Measurements from ENCODE around the gene IDH3A. TPM values are rescaled to one million over a fixed set of nuclear protein-coding genes. Genes with fewer than 3 reads are reported as not detected.

IDH3A gene
- 100 to 1,000 TPM; 149 to 150 TPM for total RNA-seq

DNA sequence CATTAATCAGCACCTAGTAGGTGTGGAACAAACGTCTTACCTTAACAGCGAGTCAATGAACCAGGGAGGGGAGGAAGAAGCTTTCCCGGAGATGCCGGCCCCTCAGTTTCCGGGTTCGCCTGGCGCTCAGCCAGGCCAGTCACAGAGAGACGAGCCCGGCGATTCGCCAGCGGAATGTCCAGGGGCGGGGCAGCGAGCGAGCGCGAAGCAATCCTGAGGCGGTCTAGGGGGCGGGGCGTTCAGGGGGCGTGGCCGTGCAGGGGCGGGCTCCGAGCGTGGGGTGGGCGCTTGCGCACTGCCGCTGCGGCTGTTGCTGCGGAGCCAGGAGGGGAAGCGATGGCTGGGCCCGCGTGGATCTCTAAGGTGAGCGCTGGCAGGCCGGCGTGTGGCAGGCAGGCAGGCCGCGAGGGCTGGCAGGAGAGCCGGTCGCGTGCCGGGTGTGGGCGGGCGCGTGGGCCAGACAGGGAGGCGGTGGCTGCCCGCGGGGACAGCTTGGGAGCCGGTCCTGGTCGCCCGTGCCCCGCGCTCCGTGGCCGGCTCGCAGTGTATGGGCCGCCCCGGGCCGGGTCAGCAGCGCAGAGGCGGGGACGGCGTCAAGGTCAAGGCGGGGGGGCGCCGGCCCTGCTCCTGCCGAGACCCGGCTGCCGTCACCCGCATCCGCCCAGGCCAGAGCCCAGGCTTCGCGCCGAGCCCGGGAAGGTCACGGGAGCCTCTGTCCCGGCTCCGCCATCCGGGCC is at the start of gene IDH3A:
IDH3A (plus strand) TSS at position 295 of the 737 bp plus-strand sequence; CDS start at position 337, 42 bp downstream.
- Mint-ChIP-seq H3K4me1 (peaks cover 47% of the 10 kb centered on the region), H3K4me3 (peak within 1 kb of the TSS; percentile 93), H3K36me3 (peaks cover 16% of the 10 kb centered on the region), H3K27ac (peak within 1 kb of the TSS; percentile 93), H3K9me3 (no peaks in the 10 kb centered on the region), H3K27me3 (no peaks in the 10 kb centered on the region)
- DNase-seq, result peak; percentile 99

- DNase-seq, result no peak
- Mint-ChIP-seq H3K36me3 (no peaks in the 10 kb centered on the region), H3K4me3 (no peak overlapping the region), H3K27me3 (no peaks in the 10 kb centered on the region), H3K27ac (no peak overlapping the region), H3K9me3 (no peaks in the 10 kb centered on the region), H3K4me1 (peaks cover 36% of the 10 kb centered on the region)
These were observed 48.3 kb upstream of the IDH3A start for GRCh38 chr15:78100886-78101285.

DNA sequence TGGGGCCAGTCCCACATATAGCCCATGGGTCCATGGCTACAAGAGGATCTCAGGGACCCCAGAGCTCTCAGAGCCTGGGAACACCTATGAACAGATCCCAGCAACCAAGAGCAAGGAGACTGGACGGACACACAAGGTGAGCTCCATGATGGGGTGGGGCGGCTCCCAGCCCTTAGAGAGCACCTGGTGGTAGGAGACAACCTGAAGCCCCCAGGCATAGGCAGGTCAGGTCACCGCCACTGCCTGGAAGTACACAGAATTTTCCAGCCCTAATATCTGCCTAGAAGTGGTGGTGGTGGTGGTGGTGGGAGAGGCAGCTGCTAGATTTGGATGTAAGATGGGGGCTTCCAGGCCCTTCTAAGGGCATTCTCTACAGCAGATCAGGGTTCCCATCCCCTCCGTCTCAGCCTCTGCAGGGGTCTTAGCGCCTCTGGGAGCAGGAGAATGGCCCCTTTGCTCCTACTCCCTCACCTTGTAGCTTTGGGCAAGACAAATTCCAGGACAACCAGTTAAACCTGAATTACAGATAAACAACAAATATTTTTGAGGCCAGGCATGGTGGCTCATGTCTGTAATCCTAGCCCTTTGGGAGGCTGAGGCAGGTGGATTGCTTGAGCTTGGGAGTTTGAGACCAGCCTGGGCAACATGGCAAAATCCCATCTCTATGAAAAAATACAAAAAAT is 47.6 kb upstream of the IDH3A start:
- no peak overlapping the region for H3K4me3 Mint-ChIP-seq
- no peak for DNase-seq
- no peaks in the 10 kb centered on the region for H3K27me3 Mint-ChIP-seq
- H3K9me3 Mint-ChIP-seq, result no peaks in the 10 kb centered on the region
- peaks cover 41% of the 10 kb centered on the region for H3K4me1 Mint-ChIP-seq
- no peak overlapping the region for H3K27ac Mint-ChIP-seq
- H3K36me3 Mint-ChIP-seq, result no peaks in the 10 kb centered on the region

- Mint-ChIP-seq H3K36me3 (no peaks in the 10 kb centered on the region), H3K27ac (no peak overlapping the region), H3K9me3 (no peaks in the 10 kb centered on the region), H3K4me1 (peaks cover 43% of the 10 kb centered on the region), H3K4me3 (no peak overlapping the region), H3K27me3 (no peaks in the 10 kb centered on the region)
- DNase-seq, result no peak
These were observed 47.0 kb upstream of the IDH3A start for GRCh38 chr15:78102211-78102610.

DNA sequence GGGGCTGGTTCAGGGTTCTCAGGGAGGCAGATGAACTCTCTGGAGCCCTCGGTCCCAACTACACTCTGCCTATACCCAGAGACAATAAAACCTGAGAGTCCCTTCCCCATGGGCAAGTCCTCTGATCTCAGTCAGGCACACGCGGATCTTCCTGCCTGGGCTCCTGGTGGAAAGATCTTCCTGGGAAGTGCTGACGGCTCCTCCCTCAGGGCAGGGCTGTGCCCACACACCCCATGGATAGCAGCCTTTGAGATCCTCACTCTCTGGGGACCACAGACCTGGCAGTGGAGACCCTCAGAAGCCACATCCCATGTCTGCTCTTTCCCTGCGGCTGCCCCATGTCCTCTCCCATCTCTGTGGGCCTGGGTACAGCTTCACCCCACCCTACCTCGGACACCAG is 46.4 kb upstream of the IDH3A start:
- Mint-ChIP-seq H3K4me1 (peaks cover 43% of the 10 kb centered on the region), H3K36me3 (no peaks in the 10 kb centered on the region), H3K4me3 (no peak overlapping the region), H3K9me3 (no peaks in the 10 kb centered on the region), H3K27ac (peak overlapping the region; percentile 84), H3K27me3 (no peaks in the 10 kb centered on the region)
- no peak for DNase-seq

DNA sequence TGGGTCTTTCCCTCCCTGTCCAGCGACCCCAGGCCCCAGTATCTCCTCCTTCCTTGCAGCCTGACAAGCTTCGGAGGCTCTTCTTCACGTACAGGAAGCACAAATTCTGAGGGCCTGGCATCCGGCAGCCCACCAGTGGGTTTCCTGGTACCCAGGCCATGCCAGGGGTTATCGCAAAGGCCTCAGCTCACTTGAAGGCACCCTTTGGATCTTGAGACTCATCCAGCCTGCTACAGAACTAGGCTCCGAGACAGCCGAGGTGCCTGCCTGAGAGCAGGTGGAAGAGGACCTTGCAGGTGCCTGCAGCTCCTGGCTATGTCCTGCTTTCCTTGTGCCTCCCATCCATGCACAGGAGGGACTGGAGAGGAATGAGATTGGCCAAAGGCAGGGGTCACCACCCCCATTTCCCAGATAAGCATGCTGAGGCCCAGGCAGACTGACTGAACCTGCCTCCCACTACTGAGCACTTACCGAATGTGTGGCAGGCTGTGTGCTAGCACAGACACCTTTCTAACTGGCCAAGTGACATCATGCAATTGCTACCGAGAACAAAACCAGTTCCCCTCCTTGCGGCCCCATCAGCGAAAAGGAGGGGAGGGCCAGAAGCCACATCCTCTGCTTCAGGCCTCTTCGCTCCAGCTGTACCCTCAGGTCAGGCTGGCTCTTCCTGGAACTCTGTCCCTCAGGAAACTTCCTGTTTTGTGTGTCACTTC is 45.6 kb upstream of the IDH3A start:
- H3K27ac Mint-ChIP-seq, result peak overlapping the region; percentile 84
- H3K9me3 Mint-ChIP-seq, result no peaks in the 10 kb centered on the region
- DNase-seq, result peak; percentile 67
- no peaks in the 10 kb centered on the region for H3K36me3 Mint-ChIP-seq
- peaks cover 45% of the 10 kb centered on the region for H3K4me1 Mint-ChIP-seq
- H3K4me3 Mint-ChIP-seq, result peak overlapping the region; percentile 43
- no peaks in the 10 kb centered on the region for H3K27me3 Mint-ChIP-seq

DNA sequence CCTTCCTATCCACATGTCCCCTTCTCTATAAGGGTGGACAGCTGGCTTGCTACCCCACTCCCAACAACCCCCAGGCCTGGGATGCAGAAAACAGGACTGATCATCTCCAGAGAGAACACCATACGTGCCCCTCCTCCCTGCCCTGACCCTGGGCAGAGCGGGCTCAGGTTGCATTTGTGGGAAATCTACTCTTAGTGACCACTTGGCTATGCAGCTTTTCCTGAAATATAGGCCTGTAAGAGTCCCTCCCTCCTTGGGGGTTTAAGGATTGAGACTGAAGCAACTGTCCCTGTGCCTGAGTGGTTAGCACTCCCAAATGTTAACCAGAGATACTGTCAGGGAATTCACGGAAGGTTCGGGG is 45.1 kb upstream of the IDH3A start:
- H3K36me3 Mint-ChIP-seq, result no peaks in the 10 kb centered on the region
- peak overlapping the region; percentile 83 for H3K27ac Mint-ChIP-seq
- no peak for DNase-seq
- H3K4me1 Mint-ChIP-seq, result peaks cover 45% of the 10 kb centered on the region
- no peaks in the 10 kb centered on the region for H3K9me3 Mint-ChIP-seq
- H3K27me3 Mint-ChIP-seq, result no peaks in the 10 kb centered on the region
- peak overlapping the region; percentile 43 for H3K4me3 Mint-ChIP-seq

DNA sequence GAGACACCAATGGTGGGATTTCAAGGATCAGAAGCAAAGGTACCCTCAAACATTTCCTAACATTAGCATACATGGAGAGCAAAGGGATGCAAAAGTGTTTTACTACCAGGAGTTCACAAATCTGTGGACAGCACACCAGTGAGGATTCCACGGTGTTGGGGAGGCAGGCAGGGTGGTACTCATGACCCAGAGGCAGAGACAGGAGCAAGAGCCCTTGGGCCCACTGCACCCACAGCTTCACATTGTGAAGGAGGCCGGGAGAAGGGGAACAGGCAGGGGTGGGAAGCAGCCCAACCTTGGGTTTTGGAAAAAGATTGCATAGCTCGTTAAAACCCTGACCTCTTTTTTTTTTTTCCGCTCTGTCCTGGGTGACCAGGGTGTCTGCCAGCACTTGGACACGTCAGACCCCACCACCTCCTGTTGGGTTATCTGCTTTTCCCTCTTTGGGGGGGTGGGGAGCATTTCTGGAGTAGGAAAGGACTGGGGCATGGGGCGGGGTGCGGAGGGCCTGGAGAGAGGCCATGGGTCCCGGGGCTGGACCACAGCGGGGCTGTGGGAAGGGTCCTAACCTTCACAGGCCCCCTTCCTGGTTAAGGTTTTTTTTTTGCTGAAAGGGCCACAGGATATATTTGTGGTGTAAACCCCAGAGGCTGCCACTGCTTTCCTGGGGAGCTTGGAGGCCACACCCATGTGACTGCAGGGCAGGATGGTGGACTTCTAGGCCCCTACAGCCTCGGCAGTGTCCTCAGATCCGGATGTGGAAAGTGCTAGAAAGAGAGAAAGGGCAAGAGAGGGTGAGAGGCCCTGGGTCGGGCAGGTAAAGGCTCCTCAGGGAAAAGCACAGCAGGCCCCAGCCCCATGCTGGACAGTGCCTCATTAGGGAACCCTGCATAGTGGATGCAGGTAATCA is 44.3 kb upstream of the IDH3A start:
- no peaks in the 10 kb centered on the region for H3K9me3 Mint-ChIP-seq
- no peak overlapping the region for H3K4me3 Mint-ChIP-seq
- H3K4me1 Mint-ChIP-seq, result peaks cover 45% of the 10 kb centered on the region
- H3K27me3 Mint-ChIP-seq, result no peaks in the 10 kb centered on the region
- no peak for DNase-seq
- H3K36me3 Mint-ChIP-seq, result no peaks in the 10 kb centered on the region
- peak overlapping the region; percentile 83 for H3K27ac Mint-ChIP-seq

GRCh38 chr15:78105476-78106241 is 43.5 kb upstream of the IDH3A start:
- Mint-ChIP-seq H3K4me3 (no peak overlapping the region), H3K36me3 (no peaks in the 10 kb centered on the region)
- no peak for DNase-seq

DNA sequence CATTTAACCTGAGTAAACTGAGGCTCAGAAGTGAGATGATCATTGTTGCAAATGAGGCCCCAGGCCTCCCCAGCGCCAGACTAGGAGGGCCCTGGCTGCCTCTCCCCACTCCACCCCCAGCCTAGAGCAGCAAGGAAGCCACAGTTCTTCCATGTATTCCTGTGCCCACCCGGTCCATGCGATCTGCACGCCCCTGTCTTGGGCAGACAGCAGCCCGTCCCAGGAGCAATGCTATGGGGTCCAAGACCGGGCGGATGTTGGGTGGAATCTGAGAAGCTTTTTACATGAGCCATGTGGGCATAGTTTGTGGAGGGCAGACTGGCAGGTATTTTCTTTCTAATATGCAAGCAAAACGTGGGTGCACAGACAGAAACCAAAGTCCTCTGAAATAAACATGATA is 41.7 kb upstream of the IDH3A start:
- no peak for DNase-seq
- Mint-ChIP-seq H3K9me3 (no peaks in the 10 kb centered on the region), H3K4me1 (peaks cover 43% of the 10 kb centered on the region), H3K4me3 (no peak overlapping the region), H3K36me3 (no peaks in the 10 kb centered on the region), H3K27ac (no peak overlapping the region), H3K27me3 (no peaks in the 10 kb centered on the region)

More at GRCh38 chr15:78105476-78106241, 43.5 kb upstream of the IDH3A start:
- peak overlapping the region; percentile 32 for H3K27ac Mint-ChIP-seq
- no peaks in the 10 kb centered on the region for H3K9me3 Mint-ChIP-seq
- H3K27me3 Mint-ChIP-seq, result no peaks in the 10 kb centered on the region
- H3K4me1 Mint-ChIP-seq, result peaks cover 45% of the 10 kb centered on the region

DNA sequence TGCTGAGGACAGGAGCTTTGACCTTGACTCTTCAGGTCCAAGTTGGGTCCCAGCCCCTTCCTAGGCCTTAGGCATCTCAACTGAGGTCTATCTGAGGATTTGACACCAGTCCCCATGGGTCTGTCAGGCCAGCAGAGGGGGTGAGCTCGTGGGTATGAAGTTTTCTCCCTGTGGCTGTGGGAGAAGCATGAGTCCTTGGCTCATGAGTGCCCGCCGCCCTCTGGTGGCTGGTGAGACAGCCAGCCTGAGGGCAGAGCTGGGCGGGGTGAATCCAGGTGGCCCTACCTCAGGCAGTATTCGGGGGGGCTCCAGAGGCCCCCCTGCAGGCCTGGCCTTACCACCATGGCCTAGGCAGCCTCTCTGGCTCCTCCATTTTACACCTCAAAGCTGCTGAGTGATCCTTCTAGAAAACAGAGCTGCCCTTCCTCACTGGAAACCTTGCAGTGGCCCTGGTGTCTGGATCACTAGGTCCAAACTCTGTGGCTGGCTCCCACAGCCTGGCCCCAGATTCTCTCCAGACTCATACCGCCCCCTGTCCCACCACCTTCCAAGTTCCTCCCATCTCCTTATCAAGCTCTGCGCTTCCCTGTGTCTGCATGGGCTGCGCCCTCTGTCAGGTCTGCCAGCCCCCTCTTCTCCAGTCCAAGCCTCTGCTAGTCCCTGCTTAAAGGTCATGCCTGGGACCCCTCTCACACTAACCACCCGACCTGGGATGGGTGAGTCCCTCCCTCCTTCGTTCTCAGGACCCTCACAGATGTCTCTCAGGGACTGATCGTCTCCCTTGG is 40.7 kb upstream of the IDH3A start:
- Mint-ChIP-seq H3K36me3 (no peaks in the 10 kb centered on the region), H3K27ac (no peak overlapping the region), H3K4me3 (no peak overlapping the region), H3K27me3 (no peaks in the 10 kb centered on the region), H3K9me3 (no peaks in the 10 kb centered on the region), H3K4me1 (peaks cover 38% of the 10 kb centered on the region)
- peak; percentile 81 for DNase-seq

GRCh38 chr15:78109156-78109555 is 40.0 kb upstream of the IDH3A start:
- Mint-ChIP-seq H3K27me3 (no peaks in the 10 kb centered on the region), H3K4me3 (no peak overlapping the region), H3K4me1 (peaks cover 31% of the 10 kb centered on the region), H3K9me3 (no peaks in the 10 kb centered on the region), H3K36me3 (no peaks in the 10 kb centered on the region), H3K27ac (no peak overlapping the region)
- no peak for DNase-seq

DNA sequence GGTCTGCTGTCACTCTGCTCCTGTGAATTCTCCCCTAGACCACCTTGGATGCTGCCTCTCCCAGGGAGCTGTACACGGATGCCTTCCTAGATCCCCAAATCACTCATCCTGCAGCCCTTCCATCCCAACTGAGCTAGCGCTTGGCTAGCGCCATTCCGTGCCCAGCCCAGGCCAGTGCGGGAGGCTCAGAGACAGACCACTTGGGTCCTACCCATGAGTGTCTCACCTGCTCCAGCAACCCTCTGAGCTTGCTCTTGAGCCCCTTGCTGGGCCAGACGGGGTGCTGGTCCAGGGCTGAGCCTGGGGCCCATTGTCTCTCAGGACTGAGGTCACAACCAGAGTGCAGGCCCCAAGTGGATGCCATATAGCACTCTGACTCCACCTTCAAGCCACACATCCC is 39.1 kb upstream of the IDH3A start:
- H3K36me3 Mint-ChIP-seq, result no peaks in the 10 kb centered on the region
- H3K27me3 Mint-ChIP-seq, result no peaks in the 10 kb centered on the region
- no peaks in the 10 kb centered on the region for H3K9me3 Mint-ChIP-seq
- H3K4me1 Mint-ChIP-seq, result peaks cover 22% of the 10 kb centered on the region
- no peak overlapping the region for H3K27ac Mint-ChIP-seq
- no peak overlapping the region for H3K4me3 Mint-ChIP-seq
- no peak for DNase-seq

Measured in activated naive CD8-positive, alpha-beta T cell treated with anti-CD3 and anti-CD28 coated beads for 36 hours (primary cell).